Tibial nerve (tissue), 4 donors: Measurements from ENCODE around the gene DCD. TPM values are rescaled to one million over a fixed set of nuclear protein-coding genes. Genes with fewer than 3 reads are reported as not detected.

Experiments
- DNase-seq, 2 donors: peaks; one replicate each; pipeline ENCODE4 v3.0.0-alpha.2; 2019; ENCODE audit warnings: low spot score in 2 of 2
- H3K27ac ChIP-seq, 4 donors: fragments of 200-600 bp; sonication (generic) in 3 of 4; one replicate each; pipeline ENCODE4 v1.5.1; 2017 to 2019; ENCODE audit warnings: mild to moderate bottlenecking in 1 of 4
- H3K27me3 ChIP-seq, 2 donors: fragments of 200-600 bp; sonication (generic) in 1 of 2; one replicate each; pipeline versions ENCODE4 v1.5.1 to v1.6.0; 2017 to 2019
- H3K36me3 ChIP-seq, 3 donors: fragments of 200-600 bp; sonication (generic); one replicate each; pipeline ENCODE4 v1.5.1; 2018 to 2019
- H3K4me1 ChIP-seq, 4 donors: fragments of 200-600 bp; sonication (generic) in 3 of 4; one replicate each; pipeline ENCODE4 v1.5.1; 2017 to 2019
- H3K4me3 ChIP-seq, 4 donors: fragments of 200-600 bp; sonication (generic) in 3 of 4; one replicate each; pipeline ENCODE4 v1.5.1; 2017 to 2019; ENCODE audit warnings: mild to moderate bottlenecking in 1 of 4, moderate library complexity in 1 of 4
- H3K9me3 ChIP-seq, 4 donors: fragments of 200-600 bp; sonication (generic) in 3 of 4; one replicate each; pipeline ENCODE4 v1.5.1; 2017 to 2019
- EP300 ChIP-seq, 2 donors: sonication (generic); formaldehyde crosslinking; IDR thresholded peaks; one replicate each; pipeline ENCODE4 v1.6.1; 2017; ENCODE audit warnings: antibody characterized with exemption in 2 of 2, mild to moderate bottlenecking in 1 of 2
- POLR2A ChIP-seq, 2 donors: fragments of 450-650 bp; IDR thresholded peaks; one replicate each; pipeline ENCODE4 v1.6.1; 2017; ENCODE audit warnings: antibody characterized with exemption in 2 of 2, mild to moderate bottlenecking in 2 of 2, moderate library complexity in 2 of 2
- WGBS, 2 donors: methylation state at CpG; one replicate each; pipeline ENCODE4 v1.1.5; 2018; 5-methylcytosine and 5-hydroxymethylcytosine counted together
- total RNA-seq, 4 donors: library from RNA; depleted of rRNA; stranded (reverse); fragments of >200 nt; gene quantifications; one replicate each; pipeline ENCODE4 v1.1.0, GENCODE V29; 2016
- TF ChIP-seq, protein P1 (sequence below), 5 experiments: fragments of 200-600 bp in 3 of 5; fragments of 450-650 bp in 2 of 5; sonication (generic) in 3 of 5; IDR thresholded peaks; one replicate each; pipeline ENCODE4 v1.5.1; 2016 to 2019; ENCODE audit warnings: antibody characterized with exemption in 5 of 5, mild to moderate bottlenecking in 3 of 5, moderate library complexity in 2 of 5

DCD gene
- total RNA-seq, 4 donors from 2014 or later: not detected

DNA sequence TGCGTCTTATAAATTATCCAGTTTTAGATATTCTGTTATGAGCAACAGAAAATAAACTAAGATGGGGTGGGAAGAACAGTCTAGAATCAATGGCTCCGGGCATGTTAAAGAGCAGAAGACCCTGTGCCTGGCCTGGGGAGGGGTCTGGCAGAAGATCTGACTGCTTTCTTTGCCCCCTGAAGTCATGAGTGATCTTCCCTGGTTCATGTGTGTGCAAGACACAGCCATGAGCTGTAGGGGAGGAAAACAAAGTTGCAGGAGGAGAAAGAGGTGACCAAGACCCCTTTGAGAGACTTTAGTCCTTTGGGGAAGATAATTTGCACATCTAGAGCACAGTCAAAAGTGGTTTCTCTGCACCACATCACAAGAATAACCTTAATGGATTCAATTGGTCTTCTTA, 18.2 kb downstream of the DCD start:
- TF ChIP-seq, protein P1, sequence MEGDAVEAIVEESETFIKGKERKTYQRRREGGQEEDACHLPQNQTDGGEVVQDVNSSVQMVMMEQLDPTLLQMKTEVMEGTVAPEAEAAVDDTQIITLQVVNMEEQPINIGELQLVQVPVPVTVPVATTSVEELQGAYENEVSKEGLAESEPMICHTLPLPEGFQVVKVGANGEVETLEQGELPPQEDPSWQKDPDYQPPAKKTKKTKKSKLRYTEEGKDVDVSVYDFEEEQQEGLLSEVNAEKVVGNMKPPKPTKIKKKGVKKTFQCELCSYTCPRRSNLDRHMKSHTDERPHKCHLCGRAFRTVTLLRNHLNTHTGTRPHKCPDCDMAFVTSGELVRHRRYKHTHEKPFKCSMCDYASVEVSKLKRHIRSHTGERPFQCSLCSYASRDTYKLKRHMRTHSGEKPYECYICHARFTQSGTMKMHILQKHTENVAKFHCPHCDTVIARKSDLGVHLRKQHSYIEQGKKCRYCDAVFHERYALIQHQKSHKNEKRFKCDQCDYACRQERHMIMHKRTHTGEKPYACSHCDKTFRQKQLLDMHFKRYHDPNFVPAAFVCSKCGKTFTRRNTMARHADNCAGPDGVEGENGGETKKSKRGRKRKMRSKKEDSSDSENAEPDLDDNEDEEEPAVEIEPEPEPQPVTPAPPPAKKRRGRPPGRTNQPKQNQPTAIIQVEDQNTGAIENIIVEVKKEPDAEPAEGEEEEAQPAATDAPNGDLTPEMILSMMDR (IDR thresholded peaks at IDR 0.05): no peak
- no peak for TF ChIP-seq EP300 (IDR thresholded peaks at IDR 0.05)
- no peak for TF ChIP-seq POLR2A (IDR thresholded peaks at IDR 0.05)
- Histone ChIP-seq H3K27ac (no peak overlapping the region), H3K9me3 (peaks cover 0 to 3% (median 0%) of the 10 kb centered on the region in 4 donors), H3K36me3 (no peaks in the 10 kb centered on the region), H3K4me3 (no peak overlapping the region), H3K27me3 (no peaks in the 10 kb centered on the region), H3K4me1 (no peaks in the 10 kb centered on the region)
- no peak for DNase-seq
- 83 to 93% methylated on average over 2 of the region's 2 CpGs for WGBS, 2 donors

DNA sequence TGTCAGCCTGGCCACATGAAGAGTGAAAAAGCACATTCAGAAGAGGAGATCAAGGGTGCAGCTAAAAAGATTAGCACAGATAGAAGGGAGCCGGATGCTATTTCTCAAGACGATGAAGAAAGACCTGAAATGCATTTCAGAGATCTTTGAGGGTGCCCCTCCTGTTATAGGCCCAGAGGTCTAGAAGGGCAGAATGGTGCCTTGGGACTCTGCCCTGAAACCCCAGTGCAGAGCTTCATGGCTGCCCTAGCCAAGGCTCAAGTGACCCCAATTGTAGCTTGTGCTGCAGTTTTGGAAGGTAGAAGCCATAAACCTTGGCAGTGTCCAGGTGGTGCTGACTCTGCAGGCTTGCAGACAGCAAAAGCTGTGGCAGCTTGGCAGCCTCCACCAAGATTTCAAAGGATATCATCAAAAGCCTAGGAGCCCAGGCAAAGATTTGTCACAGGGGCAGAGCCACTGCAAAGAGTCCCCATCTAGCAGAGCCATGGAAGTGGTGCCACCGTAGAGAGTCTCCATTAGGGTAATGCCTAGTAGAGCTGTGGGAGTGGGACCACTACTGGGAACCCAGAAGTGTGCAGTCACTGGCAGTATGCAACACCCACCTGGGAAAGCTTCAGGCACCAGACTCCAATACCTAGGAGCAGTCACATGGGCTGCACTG, 19.8 kb downstream of the DCD start:
- H3K36me3 ChIP-seq: no peaks in the 10 kb centered on the region
- no peaks in the 10 kb centered on the region for H3K4me1 ChIP-seq
- DNase-seq: no peak
- H3K27me3 ChIP-seq: no peaks in the 10 kb centered on the region
- H3K9me3 ChIP-seq: peaks cover 0 to 3% (median 0%) of the 10 kb centered on the region in 4 donors
- H3K27ac ChIP-seq: no peak overlapping the region
- TF ChIP-seq EP300 (IDR thresholded peaks at IDR 0.05): no peak
- 97% methylated on average over 3 of the region's 3 CpGs for WGBS, 2 donors
- H3K4me3 ChIP-seq: no peak overlapping the region

DNA sequence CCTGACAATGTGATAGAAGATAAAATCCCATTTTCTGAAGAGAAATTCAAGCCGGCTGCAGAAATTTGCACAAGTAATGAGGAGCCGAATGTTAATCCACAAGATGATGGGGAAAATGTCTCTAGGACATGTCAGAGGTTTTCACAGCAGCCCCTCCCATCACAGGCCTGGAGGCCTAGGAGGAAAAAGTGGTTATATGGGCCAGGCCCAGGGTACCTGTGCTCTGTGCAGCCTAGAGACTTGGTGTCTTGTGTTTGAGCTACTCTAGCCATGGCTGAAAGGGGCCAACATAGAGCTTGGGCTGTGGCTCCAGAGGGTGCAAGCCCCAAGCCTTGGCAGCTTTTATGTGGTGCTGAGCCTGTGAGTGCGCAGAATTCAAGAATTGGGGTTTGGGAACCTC, 20.9 kb downstream of the DCD start:
- no peak overlapping the region for H3K4me3 ChIP-seq
- DNase-seq: no peak
- H3K36me3 ChIP-seq: no peaks in the 10 kb centered on the region
- no peaks in the 10 kb centered on the region for H3K27me3 ChIP-seq
- no peak for TF ChIP-seq POLR2A (IDR thresholded peaks at IDR 0.05)
- WGBS, 2 donors: 91 to 92% methylated on average over 3 of the region's 3 CpGs
- peaks cover 0 to 3% (median 0%) of the 10 kb centered on the region in 4 donors for H3K9me3 ChIP-seq
- no peaks in the 10 kb centered on the region for H3K4me1 ChIP-seq
- no peak overlapping the region for H3K27ac ChIP-seq

DNA sequence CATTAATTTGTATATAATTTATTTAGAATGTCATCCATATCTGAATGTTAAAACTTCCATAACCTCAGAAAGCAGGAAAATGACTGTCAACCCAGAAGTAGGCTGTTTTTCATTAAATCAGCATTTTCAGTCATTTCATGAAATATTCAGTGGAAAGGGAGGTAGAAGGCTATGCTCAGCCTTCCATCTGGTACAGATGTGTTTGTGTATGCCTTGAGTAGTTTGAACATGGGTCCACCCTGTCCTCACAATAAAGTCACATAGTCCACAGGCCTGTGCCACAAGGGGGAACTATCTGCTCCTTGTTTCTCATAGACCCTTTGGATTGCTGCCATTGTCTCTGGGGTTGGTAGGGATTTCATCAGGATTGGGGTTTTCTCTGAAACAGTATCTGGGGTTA, 22.6 kb downstream of the DCD start:
- H3K9me3 ChIP-seq: peaks cover 0 to 3% (median 0%) of the 10 kb centered on the region in 4 donors
- DNase-seq: no peak
- H3K4me3 ChIP-seq: no peak overlapping the region
- H3K4me1 ChIP-seq: no peaks in the 10 kb centered on the region
- H3K36me3 ChIP-seq: no peaks in the 10 kb centered on the region
- no peaks in the 10 kb centered on the region for H3K27me3 ChIP-seq
- no peak for TF ChIP-seq POLR2A (IDR thresholded peaks at IDR 0.05)
- TF ChIP-seq, protein P1 (IDR thresholded peaks at IDR 0.05): no peak
- TF ChIP-seq EP300 (IDR thresholded peaks at IDR 0.05): no peak
- H3K27ac ChIP-seq: no peak overlapping the region

DNA sequence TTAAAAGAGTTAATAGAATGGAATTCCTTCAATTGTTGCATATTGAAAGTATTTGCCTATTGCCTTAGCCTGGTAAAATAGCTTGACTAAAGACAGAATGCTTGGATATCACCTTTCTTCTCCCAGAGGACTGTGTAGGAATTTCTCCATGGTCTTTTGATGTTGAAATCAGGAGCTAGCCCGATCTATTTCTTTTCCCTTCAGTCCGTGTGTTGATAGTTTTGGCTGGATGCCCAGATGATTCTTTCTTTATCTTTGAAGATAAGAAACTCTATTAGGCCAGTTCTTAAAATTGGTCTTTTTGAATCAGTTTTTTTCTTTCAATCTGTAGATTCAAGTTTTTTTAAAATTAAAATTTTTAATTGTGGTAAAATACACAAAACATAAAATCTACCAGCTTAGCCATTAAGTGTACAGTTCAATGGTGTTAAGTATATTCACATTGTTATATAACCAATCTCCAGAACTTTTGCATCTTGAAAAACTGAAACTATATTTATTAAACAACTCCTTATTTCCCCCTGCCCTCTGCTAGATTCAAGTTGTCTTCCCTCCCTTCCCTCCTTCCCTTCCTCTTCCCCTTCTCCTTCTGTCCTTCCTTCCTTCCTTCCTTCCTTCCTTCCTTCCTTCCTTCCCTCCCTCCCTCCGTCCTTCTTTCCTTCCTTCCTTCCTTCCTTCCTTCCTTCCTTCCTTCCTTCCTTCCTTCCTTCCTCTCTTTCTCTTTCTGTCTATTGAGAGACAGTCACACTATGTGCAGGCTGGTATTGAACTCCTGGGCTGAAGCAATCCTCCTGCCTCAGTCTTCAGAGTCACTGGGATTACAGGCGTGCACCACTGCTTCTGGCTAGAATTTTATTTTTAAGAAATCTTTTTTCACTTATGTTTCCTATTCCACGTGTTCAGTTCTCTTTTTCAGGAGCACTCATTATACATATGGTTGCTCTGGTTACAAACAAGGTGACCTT, 23.6 kb downstream of the DCD start:
- TF ChIP-seq POLR2A (IDR thresholded peaks at IDR 0.05): no peak
- TF ChIP-seq, protein P1 (IDR thresholded peaks at IDR 0.05): no peak
- TF ChIP-seq EP300 (IDR thresholded peaks at IDR 0.05): no peak
- H3K27me3 ChIP-seq: no peaks in the 10 kb centered on the region
- H3K36me3 ChIP-seq: no peaks in the 10 kb centered on the region
- H3K9me3 ChIP-seq: peaks cover 0 to 3% (median 0%) of the 10 kb centered on the region in 4 donors
- H3K4me3 ChIP-seq: no peak overlapping the region
- DNase-seq: no peak
- 41 to 44% methylated on average over 5 of the region's 5 CpGs for WGBS, 2 donors
- H3K27ac ChIP-seq: no peak overlapping the region
- no peaks in the 10 kb centered on the region for H3K4me1 ChIP-seq
